Thymus (tissue), 14 donors: ENCODE data around the gene CYTIP. TPM values are rescaled to one million over a fixed set of nuclear protein-coding genes. Genes with fewer than 3 reads are reported as not detected.

Experiments
- DNase-seq, 9 donors: peaks; one replicate each; pipeline ENCODE4 v3.0.0-alpha.2; 2013; ENCODE audit warnings: low spot score in 9 of 9, low read depth in 6 of 9, missing footprints in 1 of 9
- H3K27ac ChIP-seq, 2 donors: one replicate each; pipeline ENCODE4 v1.5.1; 2013; ENCODE audit warnings: control low read depth in 1 of 2, low read depth in 1 of 2, low read length in 1 of 2, mild to moderate bottlenecking in 1 of 2, moderate library complexity in 1 of 2
- H3K27me3 ChIP-seq, 2 donors: one replicate each; pipeline ENCODE4 v1.5.1; 2013; ENCODE audit warnings: low read length in 1 of 2; ENCODE audit not compliant: control insufficient read depth in 2 of 2, insufficient read depth in 1 of 2
- H3K36me3 ChIP-seq, 2 donors: one replicate each; pipeline ENCODE4 v1.5.1; 2013; ENCODE audit warnings: low read length in 1 of 2, mild to moderate bottlenecking in 1 of 2, moderate library complexity in 1 of 2; ENCODE audit not compliant: control insufficient read depth in 2 of 2, insufficient read depth in 2 of 2
- H3K4me1 ChIP-seq, 2 donors: one replicate each; pipeline ENCODE4 v1.5.1; 2013; ENCODE audit warnings: low read length in 2 of 2; ENCODE audit not compliant: control insufficient read depth in 2 of 2, insufficient read depth in 2 of 2
- H3K4me3 ChIP-seq, 2 donors: one replicate each; pipeline ENCODE4 v1.5.1; 2013; ENCODE audit warnings: low read length in 2 of 2, control low read depth in 1 of 2, mild to moderate bottlenecking in 1 of 2
- H3K9me3 ChIP-seq, 2 donors: one replicate each; pipeline ENCODE4 v1.5.1; 2013; ENCODE audit warnings: low read length in 1 of 2, mild to moderate bottlenecking in 1 of 2; ENCODE audit not compliant: control insufficient read depth in 2 of 2, insufficient read depth in 1 of 2
- WGBS: extraction: QIAGEN DNeasy Blood & Tissue Kit; methylation state at CpG from one replicate; pipeline ENCODE4 v1.1.7; 2013; 5-methylcytosine and 5-hydroxymethylcytosine counted together
- long read RNA-seq, 10 donors: transcript quantifications; one replicate each; lab custom pipeline, GENCODE V29; 2026
- polyA plus RNA-seq: library from polyadenylated mRNA; stranded (reverse); fragments of 200-250 nt; gene quantifications from one replicate; pipeline ENCODE4 v1.2.3, GENCODE V29; 2013
- total RNA-seq: library from RNA; stranded (reverse); fragments of 120-200 nt; gene quantifications from one replicate; pipeline ENCODE4 v1.2.4, GENCODE V29; 2013
- donor health status: healthy.

Gene CYTIP
- total RNA-seq = 71.6 TPM
- polyA plus RNA-seq = 86.5 TPM
- long read RNA-seq, donor 1, transcript CYTIP-201 (8 exons, 2,260 nt) = major isoform, 5 of 5 reads
- long read RNA-seq, donor 1, partial matches to known transcripts = 0 of 5 reads
- long read RNA-seq, donor 1, other reads (novel, unspliced or antisense) = 0 of 5 reads
- long read RNA-seq, donor 2, transcript CYTIP-201 (8 exons, 2,260 nt) = major isoform, 37 of 56 reads
- long read RNA-seq, donor 2, partial matches to known transcripts = 11 of 56 reads
- long read RNA-seq, donor 2, other reads (novel, unspliced or antisense) = 8 of 56 reads
- long read RNA-seq, donor 3, transcript CYTIP-201 (8 exons, 2,260 nt) = major isoform, 33 of 34 reads
- long read RNA-seq, donor 3, partial matches to known transcripts = 0 of 34 reads
- long read RNA-seq, donor 3, other reads (novel, unspliced or antisense) = 0 of 34 reads
- long read RNA-seq, donor 4, transcript CYTIP-201 (8 exons, 2,260 nt) = major isoform, 19 of 20 reads
- long read RNA-seq, donor 4, partial matches to known transcripts = 0 of 20 reads
- long read RNA-seq, donor 4, other reads (novel, unspliced or antisense) = 0 of 20 reads
- long read RNA-seq, donor 5, transcript CYTIP-201 (8 exons, 2,260 nt) = major isoform, 64 of 80 reads
- long read RNA-seq, donor 5, transcript CYTIP-206 (3 exons, 560 nt) = minor isoform, 5 of 80 reads
- long read RNA-seq, donor 5, partial matches to known transcripts = 5 of 80 reads
- long read RNA-seq, donor 5, other reads (novel, unspliced or antisense) = 5 of 80 reads
- long read RNA-seq, donor 6, transcript CYTIP-201 (8 exons, 2,260 nt) = major isoform, 17 of 18 reads
- long read RNA-seq, donor 6, partial matches to known transcripts = 0 of 18 reads
- long read RNA-seq, donor 6, other reads (novel, unspliced or antisense) = 0 of 18 reads
- long read RNA-seq, donor 7, transcript CYTIP-201 (8 exons, 2,260 nt) = major isoform, 44 of 51 reads
- long read RNA-seq, donor 7, partial matches to known transcripts = 0 of 51 reads
- long read RNA-seq, donor 7, other reads (novel, unspliced or antisense) = 5 of 51 reads
- long read RNA-seq, donor 8, transcript CYTIP-201 (8 exons, 2,260 nt) = major isoform, 16 of 16 reads
- long read RNA-seq, donor 8, partial matches to known transcripts = 0 of 16 reads
- long read RNA-seq, donor 8, other reads (novel, unspliced or antisense) = 0 of 16 reads
- long read RNA-seq, donor 9, transcript CYTIP-201 (8 exons, 2,260 nt) = major isoform, 13 of 13 reads
- long read RNA-seq, donor 9, partial matches to known transcripts = 0 of 13 reads
- long read RNA-seq, donor 9, other reads (novel, unspliced or antisense) = 0 of 13 reads
- long read RNA-seq, donor 10, transcript CYTIP-201 (8 exons, 2,260 nt) = major isoform, 20 of 20 reads
- long read RNA-seq, donor 10, partial matches to known transcripts = 0 of 20 reads
- long read RNA-seq, donor 10, other reads (novel, unspliced or antisense) = 0 of 20 reads

- WGBS = 20% methylated on average over 13 of the region's 13 CpGs
- no peaks in the 10 kb centered on the region for H3K9me3 ChIP-seq
- peaks cover 13 to 32% of the 10 kb centered on the region in 2 donors for H3K4me1 ChIP-seq
- H3K36me3 ChIP-seq = peaks cover 0 to 7% of the 10 kb centered on the region in 2 donors
- H3K27ac ChIP-seq = peak within 1 kb of the TSS; percentile 95 to 96
- DNase-seq = peak in 8 of 9 donors; percentile 65 to 93 (median 84)
- peak within 1 kb of the TSS; percentile 69 to 74 for H3K4me3 ChIP-seq
- no peaks in the 10 kb centered on the region for H3K27me3 ChIP-seq
Observed at GRCh38 chr2:157443795-157444640, at the start of gene CYTIP. CYTIP (minus strand) TSS chr2:157444089; CDS start chr2:157444020, 69 bp downstream.

- Histone ChIP-seq H3K4me3 (no peak overlapping the region), H3K9me3 (no peaks in the 10 kb centered on the region), H3K4me1 (no peaks in the 10 kb centered on the region), H3K27me3 (no peaks in the 10 kb centered on the region), H3K36me3 (no peaks in the 10 kb centered on the region), H3K27ac (no peak overlapping the region)
- DNase-seq = peak in 7 of 9 donors; percentile 48 to 80 (median 51)
- 29% methylated on average over 5 of the region's 5 CpGs for WGBS
Observed at GRCh38 chr2:157492189-157492773, 48.4 kb upstream of the CYTIP start.

GRCh38 chr2:157489983-157490382 lies 46.1 kb upstream of the CYTIP start:
- no peak for DNase-seq
- Histone ChIP-seq H3K9me3 (no peaks in the 10 kb centered on the region), H3K4me1 (no peaks in the 10 kb centered on the region), H3K36me3 (no peaks in the 10 kb centered on the region), H3K27ac (no peak overlapping the region), H3K27me3 (no peaks in the 10 kb centered on the region), H3K4me3 (no peak overlapping the region)
- 87% methylated on average over 1 of the region's 1 CpG for WGBS

- DNase-seq = no peak
- 94% methylated on average over 3 of the region's 3 CpGs for WGBS
- Histone ChIP-seq H3K36me3 (no peaks in the 10 kb centered on the region), H3K9me3 (no peaks in the 10 kb centered on the region), H3K27me3 (no peaks in the 10 kb centered on the region), H3K27ac (no peak overlapping the region), H3K4me1 (no peaks in the 10 kb centered on the region), H3K4me3 (no peak overlapping the region)
Observed at GRCh38 chr2:157488877-157489276, 45.0 kb upstream of the CYTIP start.

- Histone ChIP-seq H3K4me3 (no peak overlapping the region), H3K9me3 (no peaks in the 10 kb centered on the region), H3K36me3 (no peaks in the 10 kb centered on the region), H3K27ac (no peak overlapping the region), H3K4me1 (no peaks in the 10 kb centered on the region), H3K27me3 (no peaks in the 10 kb centered on the region)
- 84% methylated on average over 3 of the region's 3 CpGs for WGBS
- DNase-seq = no peak
Observed at GRCh38 chr2:157487747-157488146, 43.9 kb upstream of the CYTIP start.

- no peaks in the 10 kb centered on the region for H3K27me3 ChIP-seq
- H3K36me3 ChIP-seq = no peaks in the 10 kb centered on the region
- no peaks in the 10 kb centered on the region for H3K9me3 ChIP-seq
- 97% methylated on average over 1 of the region's 1 CpG for WGBS
- no peak overlapping the region for H3K4me3 ChIP-seq
- no peak for DNase-seq
- H3K27ac ChIP-seq = no peak overlapping the region
- H3K4me1 ChIP-seq = no peaks in the 10 kb centered on the region
Observed at GRCh38 chr2:157487271-157487610, 43.4 kb upstream of the CYTIP start.

- 95% methylated on average over 4 of the region's 4 CpGs for WGBS
- Histone ChIP-seq H3K9me3 (no peaks in the 10 kb centered on the region), H3K4me1 (no peaks in the 10 kb centered on the region), H3K36me3 (no peaks in the 10 kb centered on the region), H3K27me3 (no peaks in the 10 kb centered on the region), H3K4me3 (no peak overlapping the region), H3K27ac (no peak overlapping the region)
- DNase-seq = no peak
Observed at GRCh38 chr2:157486596-157487270, 42.8 kb upstream of the CYTIP start.
